ENCODE data around the gene KCNH3.
A peak's percentile ranks its signal among the peaks of the same experiment; 100 is the strongest.

KCNH3 gene

DNA sequence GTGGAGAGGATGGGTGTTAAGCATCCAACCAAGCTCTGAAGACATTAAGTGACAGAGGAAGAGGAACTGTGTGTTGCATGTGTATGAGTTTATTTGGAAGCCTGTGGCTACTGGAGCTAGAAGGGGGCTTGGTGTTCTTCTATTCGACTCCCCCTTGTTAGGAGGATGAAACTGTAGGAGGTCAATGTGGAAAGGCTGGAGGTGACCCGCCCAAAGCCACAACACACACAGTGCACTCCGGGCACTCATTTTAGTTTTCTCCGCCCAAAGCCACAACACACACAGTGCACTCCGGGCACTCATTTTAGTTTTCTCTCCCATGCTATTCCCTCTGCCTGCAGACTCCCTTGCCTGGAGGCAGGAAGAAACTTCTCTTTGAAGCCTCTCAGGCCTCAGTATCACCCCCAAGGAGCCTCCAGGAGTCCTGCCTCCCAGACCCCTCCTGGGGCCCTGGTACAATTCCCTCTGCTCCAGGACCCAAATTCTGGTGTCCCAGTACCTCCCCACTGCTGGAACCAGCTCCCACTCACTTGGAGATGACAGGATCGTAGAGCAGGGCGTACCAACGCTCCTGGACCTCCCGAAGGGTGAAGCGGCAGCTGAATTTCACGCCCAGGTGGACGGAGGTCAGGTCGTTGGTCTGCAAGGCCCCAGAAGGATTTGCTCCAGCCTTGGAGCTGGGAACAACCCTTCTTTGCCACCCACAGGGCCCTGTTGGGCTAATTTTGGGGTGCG, 25.3 kb downstream of the KCNH3 start:
- DNase-seq = no peak

- no peak for DNase-seq
Measured at GRCh38 chr12:49564686-49565405, 26.0 kb downstream of the KCNH3 start.

GRCh38 chr12:49565406-49566265, 26.8 kb downstream of the KCNH3 start:
- DNase-seq = no peak

- DNase-seq = no peak
Measured at GRCh38 chr12:49566361-49566760, 27.5 kb downstream of the KCNH3 start.

DNA sequence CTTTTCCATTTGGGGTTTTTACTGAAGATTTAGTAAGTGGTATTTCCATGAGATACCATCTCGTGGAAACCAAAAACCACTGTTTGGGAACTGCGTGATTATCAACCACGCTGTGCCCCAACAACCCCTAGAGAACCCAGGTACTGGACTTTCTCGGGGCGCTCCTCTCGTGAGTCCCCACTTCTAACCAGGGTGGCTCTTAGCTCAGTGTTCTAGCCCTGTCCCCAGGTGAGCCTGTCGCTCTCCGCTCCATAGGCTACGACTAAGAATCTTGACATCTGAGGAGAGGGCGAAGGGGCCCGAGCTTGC, 28.4 kb downstream of the KCNH3 start:
- no peak for DNase-seq

GRCh38 chr12:49567611-49568441, 29.0 kb downstream of the KCNH3 start, which contains the start of gene MCRS1:
TSS of gene MCRS1 (minus strand) at chr12:49568142. CDS start at chr12:49566731, 1,411 bp downstream.
- peak; percentile 85 for DNase-seq

GRCh38 chr12:49568442-49569162, 29.8 kb downstream of the KCNH3 start:
- no peak for DNase-seq

DNA sequence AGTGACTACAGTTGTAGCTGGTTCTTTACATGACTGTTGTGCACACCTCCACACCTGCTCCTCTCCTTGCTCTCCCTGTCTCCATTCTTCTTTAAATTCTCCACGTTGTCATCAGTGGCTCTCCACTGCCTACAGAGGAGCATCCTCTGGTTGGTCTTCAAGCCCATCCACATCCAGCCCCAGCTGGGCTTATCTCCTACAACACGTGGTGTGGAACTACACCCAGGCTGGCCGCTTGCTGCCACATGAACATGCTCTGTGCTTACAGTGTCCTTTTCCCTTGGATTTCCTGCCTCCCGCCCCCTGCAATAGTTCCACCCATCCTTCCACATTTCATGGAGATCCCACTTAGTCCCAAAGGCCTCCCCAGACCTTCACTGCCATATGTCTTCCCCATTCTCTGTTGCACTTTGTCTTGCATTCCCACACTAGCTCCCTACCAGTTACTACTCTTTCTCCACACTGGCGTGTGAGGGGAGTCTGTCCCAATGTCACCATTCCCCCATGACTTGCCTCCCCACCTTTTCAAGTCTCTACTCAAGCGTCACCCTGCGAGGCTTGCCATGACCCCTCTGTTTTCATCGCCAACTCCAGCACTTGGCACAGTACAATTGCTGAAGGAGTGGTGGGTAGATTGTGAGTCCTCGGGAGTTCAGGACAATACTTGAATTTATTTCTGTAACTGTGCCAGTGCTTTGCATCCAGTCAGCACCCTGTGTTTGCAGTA, 38.9 kb downstream of the KCNH3 start:
- no peak for DNase-seq

DNA sequence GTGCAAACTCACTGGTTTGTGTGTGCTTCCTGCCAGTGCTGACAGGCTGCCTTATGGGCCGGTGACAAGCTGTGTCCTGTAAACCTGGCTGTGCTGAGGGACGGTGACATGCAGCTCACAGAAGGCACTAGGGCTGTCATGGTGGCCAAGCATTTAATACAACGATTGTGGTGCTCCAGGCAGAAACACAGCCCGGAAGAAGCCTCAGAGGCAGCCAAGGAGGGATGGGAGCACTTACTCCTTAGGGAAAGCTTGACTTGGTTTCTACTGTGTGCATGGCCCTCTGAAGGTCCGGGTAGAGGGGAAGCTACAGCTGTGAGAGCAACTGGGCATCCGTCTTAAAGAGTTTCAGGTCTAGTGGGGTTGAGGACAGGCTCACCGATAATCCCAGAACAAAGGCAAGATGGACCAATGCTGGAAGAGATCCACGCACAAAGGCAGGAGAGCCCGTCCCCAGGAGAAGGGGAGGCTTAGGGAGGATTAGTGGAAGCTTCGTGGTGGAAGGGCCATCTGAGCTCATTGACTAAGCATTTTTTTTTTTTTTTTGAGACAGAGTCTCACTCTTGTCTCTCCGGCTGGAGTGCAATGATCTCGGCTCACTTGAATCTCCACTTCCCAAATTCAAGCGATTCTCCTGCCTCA, 39.8 kb downstream of the KCNH3 start:
- no peak for DNase-seq

- DNase-seq = peak; percentile 58
Measured at GRCh38 chr12:49580572-49581535, 42.0 kb downstream of the KCNH3 start.

- no peak for DNase-seq
Measured at GRCh38 chr12:49582201-49582600, 43.4 kb downstream of the KCNH3 start.

GRCh38 chr12:49582850-49583249, 44.0 kb downstream of the KCNH3 start:
- DNase-seq = no peak

DNA sequence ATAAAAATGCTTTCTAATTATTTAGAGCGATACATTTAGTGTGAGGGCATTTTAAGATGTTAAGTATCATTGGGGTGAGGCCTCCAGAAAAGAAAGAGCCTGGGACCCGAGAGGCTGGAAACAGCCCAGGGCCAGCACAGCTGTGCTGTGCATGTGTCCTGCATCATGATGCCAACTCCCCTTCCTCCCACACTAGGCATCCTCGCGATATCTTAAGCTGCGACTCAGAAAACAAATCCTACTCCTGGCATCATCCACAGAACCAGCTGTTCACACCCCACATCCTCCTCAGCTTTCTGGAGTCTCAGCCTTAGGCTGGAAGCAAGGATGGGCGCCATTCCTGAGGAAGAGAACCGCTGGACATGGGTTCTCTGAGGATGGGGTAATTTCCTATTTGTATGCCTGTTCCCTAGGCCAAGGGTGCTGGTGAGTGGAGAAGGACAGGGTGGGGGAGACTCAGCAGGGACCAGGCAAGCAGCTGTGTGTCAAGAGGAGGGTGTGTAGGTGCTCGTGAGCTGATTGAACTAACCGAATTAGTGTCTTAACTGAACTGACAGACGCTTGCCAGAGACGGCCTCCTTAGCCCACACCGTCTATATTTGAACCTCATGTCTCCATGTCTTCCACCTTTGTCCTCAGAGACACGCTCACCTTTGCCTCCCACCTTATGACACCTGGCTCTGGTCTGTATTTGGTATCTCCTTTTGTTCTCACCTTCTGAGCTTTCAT, 44.7 kb downstream of the KCNH3 start:
- no peak for DNase-seq

- DNase-seq = no peak
Measured at GRCh38 chr12:49584591-49584990, 45.8 kb downstream of the KCNH3 start.

DNA sequence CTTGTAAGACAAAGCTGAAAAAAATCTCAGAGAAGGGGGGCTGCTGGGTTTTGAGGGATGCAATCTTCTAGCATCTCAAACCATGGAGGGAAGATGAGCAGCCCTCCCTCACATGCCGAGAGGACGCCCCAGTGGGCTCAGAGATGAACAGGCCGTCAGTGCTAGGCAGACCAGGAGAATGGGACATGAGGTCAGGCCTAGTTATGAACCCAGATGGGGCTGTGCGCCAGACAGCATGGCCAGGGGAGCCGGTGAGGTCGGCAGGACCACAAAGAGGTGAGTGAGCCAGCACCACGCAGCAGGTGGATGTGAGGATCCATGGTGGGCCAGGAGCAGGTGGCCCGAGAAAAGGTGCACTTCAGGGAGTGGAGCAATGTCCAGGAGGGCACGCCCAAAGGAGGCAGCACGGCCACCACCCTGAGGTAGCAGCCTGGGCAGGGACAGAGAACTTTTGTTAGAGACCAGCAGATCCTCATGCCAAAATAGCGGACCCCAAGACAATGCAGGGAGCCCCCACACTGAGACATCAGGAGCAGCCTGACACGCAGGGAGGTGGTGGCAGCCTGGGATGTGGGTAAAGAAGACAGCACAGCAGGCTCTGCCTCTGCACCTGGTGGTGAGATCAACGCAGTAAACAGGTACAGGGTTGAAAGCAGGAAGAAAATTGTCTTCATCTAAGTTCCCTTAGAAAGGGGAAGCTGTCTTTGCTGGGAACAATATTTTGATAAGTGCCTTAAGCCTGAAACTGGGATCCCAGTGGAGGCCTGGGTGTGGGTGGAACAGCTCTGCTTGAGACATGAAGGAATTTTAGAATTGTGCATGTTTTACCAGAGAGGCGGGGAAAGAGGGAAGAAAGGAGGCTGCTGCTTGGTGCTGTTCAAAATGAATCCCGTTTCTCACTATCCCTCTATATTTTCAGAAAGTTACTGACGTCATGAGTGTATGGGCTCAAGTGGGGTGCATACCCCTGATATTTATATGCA, 46.9 kb downstream of the KCNH3 start:
- DNase-seq = no peak

GRCh38 chr12:49587174-49587908, 48.5 kb downstream of the KCNH3 start:
- no peak for DNase-seq

DNA sequence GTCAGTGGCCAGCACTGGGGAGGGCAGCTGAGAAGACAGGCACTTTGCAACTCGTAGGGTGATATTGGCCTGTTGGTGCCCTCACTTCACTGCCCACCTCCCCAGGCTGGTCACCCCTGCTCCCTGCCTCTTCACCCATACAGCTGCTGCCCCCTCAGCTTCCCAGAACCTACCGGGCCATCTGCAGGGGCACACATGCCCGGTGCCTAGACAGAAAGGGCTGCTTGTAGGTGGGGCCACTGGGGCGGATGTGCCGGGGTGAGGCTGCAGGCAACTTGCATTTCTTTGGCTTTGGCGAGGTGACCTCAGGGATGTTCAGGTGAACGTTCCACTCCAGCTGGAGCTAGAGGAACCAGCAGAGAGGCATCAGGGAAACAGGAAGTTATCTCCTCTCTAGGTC, 49.5 kb downstream of the KCNH3 start:
- no peak for DNase-seq

Measured in NCI-H748 treated with DMSO at 0.1 percent for 48 hours (cell line).